Calu3 (cell line): ENCODE measurements around the gene DDAH1. TPM values are rescaled to one million over a fixed set of nuclear protein-coding genes. Genes with fewer than 3 reads are reported as not detected.

Experiments used
- BruUV-seq: library from RNA; stranded (reverse); fragments of 400-500 nt; replicated peaks from 2 replicates; lab custom pipeline; 2021; lab: Mats Ljungman, UMichigan
- CTCF ChIA-PET: fragments of 300-600 bp; sonication (Branson Sonifier 250); formaldehyde crosslinking; loops from one replicate; lab custom pipeline; 2022; ENCODE audit warnings: antibody characterized with exemption; lab: Charles Lee
- DNase-seq: peaks from one replicate; pipeline ENCODE4 v3.0.0; 2022
- H3K27ac Mint-ChIP-seq: one replicate; pipeline ENCODE4 v1.8.0; 2022; ENCODE audit warnings: mixed read lengths; ENCODE audit not compliant: unreplicated experiment
- H3K27me3 Mint-ChIP-seq: one replicate; pipeline ENCODE4 v1.8.0; 2022; ENCODE audit warnings: mixed read lengths; ENCODE audit not compliant: unreplicated experiment
- H3K36me3 Mint-ChIP-seq: one replicate; pipeline ENCODE4 v1.8.0; 2022; ENCODE audit warnings: mild to moderate bottlenecking, moderate library complexity, mixed read lengths; ENCODE audit not compliant: insufficient read depth, unreplicated experiment
- H3K4me1 Mint-ChIP-seq: one replicate; pipeline ENCODE4 v1.8.0; 2022; ENCODE audit warnings: mild to moderate bottlenecking, low read depth, mixed read lengths; ENCODE audit not compliant: unreplicated experiment
- H3K4me3 Mint-ChIP-seq: one replicate; pipeline ENCODE4 v1.8.0; 2022; ENCODE audit warnings: mild to moderate bottlenecking, low read depth, moderate library complexity, mixed read lengths; ENCODE audit not compliant: unreplicated experiment
- H3K9me3 Mint-ChIP-seq: one replicate; pipeline ENCODE4 v1.8.0; 2022; ENCODE audit warnings: low read depth, mixed read lengths; ENCODE audit not compliant: unreplicated experiment
- intact Hi-C: fragments of 100-400 bp; cut with micrococcal nuclease; formaldehyde crosslinking; loops from one replicate; pipeline ENCODE4 v1.10.0; 2022; ENCODE audit not compliant: unreplicated experiment
- total RNA-seq: library from RNA; stranded (reverse); gene quantifications from 2 replicates; pipeline ENCODE4 v1.2.3, GENCODE V29; 2022
- TF ChIP-seq, protein P1 (sequence below): fragments of 200-600 bp; IDR thresholded peaks from one replicate; pipeline ENCODE4 v1.8.0; 2022; ENCODE audit warnings: antibody characterized with exemption; ENCODE audit not compliant: unreplicated experiment

Gene DDAH1
- total RNA-seq, 1 experiment from 2014 or later: 84.1 TPM

DNA sequence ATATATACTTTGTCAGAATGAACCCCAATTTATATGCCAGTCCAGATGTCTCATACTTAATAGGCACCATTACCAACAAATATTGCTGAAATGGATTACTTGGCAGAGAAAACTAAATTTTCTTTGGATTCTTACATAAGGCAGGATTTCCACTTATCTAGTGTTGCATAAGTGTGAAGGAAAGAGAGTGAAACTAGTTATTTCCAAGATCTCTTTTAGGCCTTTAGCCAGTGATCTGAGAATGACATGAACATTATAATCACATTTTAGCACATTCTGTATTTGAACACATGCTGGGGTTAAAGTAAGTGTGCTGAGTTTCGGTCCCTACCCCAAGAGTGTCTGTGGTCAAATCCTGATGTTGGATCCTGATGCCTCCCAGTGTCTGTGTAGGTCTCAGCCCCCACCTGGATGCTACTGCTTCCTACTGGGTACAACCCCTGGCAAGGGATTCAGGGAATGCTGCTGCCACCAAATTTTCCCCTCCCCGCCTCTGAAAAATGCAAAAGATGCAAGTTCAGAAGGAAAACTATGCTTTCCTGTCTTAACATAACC, 11.2 kb downstream of the DDAH1 start:
- no peaks in the 10 kb centered on the region for H3K27me3 Mint-ChIP-seq
- H3K36me3 Mint-ChIP-seq: peaks cover 5% of the 10 kb centered on the region
- peak overlapping the region; percentile 20 for H3K27ac Mint-ChIP-seq
- no peaks in the 10 kb centered on the region for H3K9me3 Mint-ChIP-seq
- no TSS peak for BruUV-seq
- DNase-seq: no peak
- peaks cover 40% of the 10 kb centered on the region for H3K4me1 Mint-ChIP-seq
- intact Hi-C loops: no loop called here
- H3K4me3 Mint-ChIP-seq: no peak overlapping the region
- CTCF ChIA-PET: no interaction called here
- TF ChIP-seq, protein P1, sequence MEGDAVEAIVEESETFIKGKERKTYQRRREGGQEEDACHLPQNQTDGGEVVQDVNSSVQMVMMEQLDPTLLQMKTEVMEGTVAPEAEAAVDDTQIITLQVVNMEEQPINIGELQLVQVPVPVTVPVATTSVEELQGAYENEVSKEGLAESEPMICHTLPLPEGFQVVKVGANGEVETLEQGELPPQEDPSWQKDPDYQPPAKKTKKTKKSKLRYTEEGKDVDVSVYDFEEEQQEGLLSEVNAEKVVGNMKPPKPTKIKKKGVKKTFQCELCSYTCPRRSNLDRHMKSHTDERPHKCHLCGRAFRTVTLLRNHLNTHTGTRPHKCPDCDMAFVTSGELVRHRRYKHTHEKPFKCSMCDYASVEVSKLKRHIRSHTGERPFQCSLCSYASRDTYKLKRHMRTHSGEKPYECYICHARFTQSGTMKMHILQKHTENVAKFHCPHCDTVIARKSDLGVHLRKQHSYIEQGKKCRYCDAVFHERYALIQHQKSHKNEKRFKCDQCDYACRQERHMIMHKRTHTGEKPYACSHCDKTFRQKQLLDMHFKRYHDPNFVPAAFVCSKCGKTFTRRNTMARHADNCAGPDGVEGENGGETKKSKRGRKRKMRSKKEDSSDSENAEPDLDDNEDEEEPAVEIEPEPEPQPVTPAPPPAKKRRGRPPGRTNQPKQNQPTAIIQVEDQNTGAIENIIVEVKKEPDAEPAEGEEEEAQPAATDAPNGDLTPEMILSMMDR: no peak

DNA sequence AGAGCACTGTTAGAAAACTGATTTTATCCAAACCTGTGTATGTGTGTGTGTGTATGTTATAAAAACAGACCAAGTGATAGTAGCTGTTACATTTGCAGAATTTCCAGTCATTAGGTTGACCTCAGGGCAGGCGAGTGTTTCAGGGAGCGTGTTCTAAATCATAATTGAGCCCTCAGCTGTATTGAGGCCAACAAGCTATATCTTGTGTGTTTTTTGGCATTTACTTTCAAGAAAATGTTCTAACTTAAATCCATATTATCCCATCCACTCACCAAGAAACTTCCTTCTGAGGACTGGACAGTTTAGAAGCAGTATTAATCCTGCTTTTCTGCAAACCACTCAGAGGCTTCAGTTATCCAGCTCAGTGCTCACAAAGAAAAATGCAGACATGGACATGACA, 12.0 kb downstream of the DDAH1 start:
- no peak overlapping the region for H3K4me3 Mint-ChIP-seq
- no peaks in the 10 kb centered on the region for H3K9me3 Mint-ChIP-seq
- intact Hi-C loops: no loop called here
- H3K27me3 Mint-ChIP-seq: no peaks in the 10 kb centered on the region
- no peak for DNase-seq
- no TSS peak for BruUV-seq
- peaks cover 9% of the 10 kb centered on the region for H3K36me3 Mint-ChIP-seq
- H3K27ac Mint-ChIP-seq: no peak overlapping the region
- CTCF ChIA-PET: interaction anchor here (1.2 to 1.3 kb wide), 2 partner anchors 22 to 112 kb away, joined by 3 to 4 read pairs; no protein-coding TSS in a partner anchor
- peaks cover 40% of the 10 kb centered on the region for H3K4me1 Mint-ChIP-seq
- TF ChIP-seq, protein P1: no peak

DNA sequence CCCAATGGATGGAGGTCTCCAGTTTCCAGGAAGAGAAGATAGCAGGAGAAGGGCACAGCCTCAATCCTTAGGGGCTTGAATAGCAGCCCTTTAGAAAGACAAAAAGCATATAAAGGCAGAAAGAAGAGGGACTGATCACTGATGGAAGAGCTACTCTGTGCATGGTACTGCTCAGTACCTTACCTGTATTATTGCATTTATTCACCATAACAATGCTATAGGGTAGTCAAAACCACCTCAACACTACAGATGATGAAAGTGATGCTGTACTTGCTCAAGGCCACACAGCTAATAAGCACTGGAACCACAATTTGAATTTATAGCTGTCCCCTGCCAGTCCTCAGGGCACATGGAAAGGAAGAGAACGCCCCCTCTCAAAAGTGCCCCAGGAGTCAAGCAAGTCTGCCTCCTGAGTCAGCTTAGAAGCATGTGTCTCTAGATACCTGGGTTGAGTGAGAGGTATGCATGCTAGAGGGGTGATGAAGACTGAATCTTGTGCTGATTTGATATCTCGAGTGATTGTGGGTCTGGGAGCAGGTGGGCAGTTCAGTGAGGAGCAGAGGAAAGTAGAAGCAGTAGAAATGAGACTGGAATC, 13.6 kb downstream of the DDAH1 start:
- DNase-seq: peak; percentile 23
- H3K27me3 Mint-ChIP-seq: no peaks in the 10 kb centered on the region
- peaks cover 42% of the 10 kb centered on the region for H3K4me1 Mint-ChIP-seq
- no TSS peak for BruUV-seq
- H3K9me3 Mint-ChIP-seq: no peaks in the 10 kb centered on the region
- H3K27ac Mint-ChIP-seq: no peak overlapping the region
- intact Hi-C loops: no loop called here
- TF ChIP-seq, protein P1: no peak
- CTCF ChIA-PET: interaction anchor here (1.8 kb wide), 1 partner anchor 12 kb away, joined by 8 read pairs; no protein-coding TSS in a partner anchor
- H3K4me3 Mint-ChIP-seq: no peak overlapping the region
- peaks cover 9% of the 10 kb centered on the region for H3K36me3 Mint-ChIP-seq

DNA sequence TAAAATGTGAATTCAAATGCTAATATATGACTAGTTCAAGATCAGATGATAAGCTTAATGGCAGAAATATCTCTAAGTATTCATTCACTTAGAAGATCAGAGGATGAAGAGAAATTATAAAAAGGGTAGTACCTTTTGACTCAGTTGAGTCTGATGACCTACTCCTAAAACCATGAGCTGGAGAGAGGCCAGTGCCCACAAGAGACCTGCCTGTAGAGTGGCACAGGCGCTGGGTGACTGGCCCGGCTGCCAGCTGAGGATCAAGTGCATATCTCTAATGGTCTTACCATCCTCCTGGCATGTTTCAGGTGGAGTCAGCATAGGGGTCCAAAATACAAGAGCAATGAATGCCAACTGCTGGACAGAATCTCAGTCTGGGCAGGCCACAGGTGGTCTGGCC, 14.1 kb downstream of the DDAH1 start:
- TF ChIP-seq, protein P1: no peak
- no TSS peak for BruUV-seq
- Mint-ChIP-seq H3K4me1 (peaks cover 38% of the 10 kb centered on the region), H3K4me3 (no peak overlapping the region), H3K9me3 (no peaks in the 10 kb centered on the region), H3K27me3 (no peaks in the 10 kb centered on the region), H3K36me3 (peaks cover 9% of the 10 kb centered on the region), H3K27ac (no peak overlapping the region)
- CTCF ChIA-PET: interaction anchor here (0.5 to 1.8 kb wide), 2 partner anchors 12 to 112 kb away, joined by 3 to 8 read pairs; no protein-coding TSS in a partner anchor
- peak; percentile 43 for DNase-seq
- intact Hi-C loops: no loop called here
